Activated naive CD4-positive, alpha-beta T cell treated with anti-CD3 and anti-CD28 coated beads for 36 hours (primary cell): ENCODE measurements around the gene ERC2. TPM values are rescaled to one million over a fixed set of nuclear protein-coding genes. Genes with fewer than 3 reads are reported as not detected.

Experiments used
- CTCF ChIA-PET: fragments of 350-600 bp; sonication (Branson Sonifier 250); formaldehyde crosslinking; loops from one replicate; lab custom pipeline; 2021; ENCODE audit warnings: antibody characterized with exemption; lab: Charles Lee
- DNase-seq: peaks from one replicate; pipeline ENCODE4 v3.0.0-alpha.2; 2020
- H3K27ac Mint-ChIP-seq: one replicate; pipeline ENCODE4 v1.8.0; 2021; ENCODE audit warnings: mild to moderate bottlenecking, mixed read lengths
- H3K27me3 Mint-ChIP-seq: one replicate; pipeline ENCODE4 v1.8.0; 2021; ENCODE audit warnings: low read depth, mixed read lengths
- H3K36me3 Mint-ChIP-seq: one replicate; pipeline ENCODE4 v1.8.0; 2021; ENCODE audit warnings: low read depth, mixed read lengths
- H3K4me1 Mint-ChIP-seq: one replicate; pipeline ENCODE4 v1.8.0; 2021; ENCODE audit warnings: low read depth, mixed read lengths
- H3K4me3 Mint-ChIP-seq: one replicate; pipeline ENCODE4 v1.8.0; 2021; ENCODE audit warnings: mild to moderate bottlenecking, moderate library complexity, mixed read lengths
- H3K9me3 Mint-ChIP-seq: one replicate; pipeline ENCODE4 v1.8.0; 2021; ENCODE audit warnings: mixed read lengths
- intact Hi-C: fragments of 100-400 bp; cut with micrococcal nuclease; formaldehyde crosslinking; loops from one replicate; pipeline ENCODE4 v1.15.1; 2023
- total RNA-seq, 2 experiments: library from RNA; stranded (reverse); gene quantifications; one replicate each; pipeline ENCODE4 v1.2.3, GENCODE V29; 2021

The ERC2 gene
- total RNA-seq, 2 experiments from 2014 or later = 0.12 TPM; not detected in 1

DNA sequence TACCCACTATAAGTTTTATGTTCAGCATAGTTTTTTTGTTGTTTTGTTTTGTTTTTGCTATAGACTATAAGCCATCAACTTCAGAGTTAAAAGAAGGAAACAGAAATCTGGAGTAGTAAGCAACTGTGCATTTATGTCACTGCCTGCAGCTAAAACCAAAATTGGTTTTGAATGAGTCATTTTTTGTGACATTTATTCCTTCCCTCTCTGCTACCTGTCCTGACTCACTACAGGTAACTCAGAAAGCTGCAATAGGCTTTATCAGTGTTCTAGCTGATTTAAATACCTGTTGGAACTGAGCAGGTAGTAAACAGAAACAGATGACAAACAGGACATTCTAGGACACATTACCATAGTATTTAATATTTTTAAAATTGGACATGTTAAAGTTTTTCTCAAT is 587.9 kb downstream of the ERC2 start:
- Mint-ChIP-seq H3K4me3 (no peak overlapping the region), H3K27ac (no peak overlapping the region), H3K4me1 (no peaks in the 10 kb centered on the region), H3K36me3 (no peaks in the 10 kb centered on the region), H3K27me3 (no peaks in the 10 kb centered on the region), H3K9me3 (no peaks in the 10 kb centered on the region)
- DNase-seq = no peak
- CTCF ChIA-PET = interaction anchor here (0.5 kb wide), 1 partner anchor 365 kb away, joined by 3 read pairs; no protein-coding TSS in a partner anchor
- intact Hi-C loops = no loop called here

DNA sequence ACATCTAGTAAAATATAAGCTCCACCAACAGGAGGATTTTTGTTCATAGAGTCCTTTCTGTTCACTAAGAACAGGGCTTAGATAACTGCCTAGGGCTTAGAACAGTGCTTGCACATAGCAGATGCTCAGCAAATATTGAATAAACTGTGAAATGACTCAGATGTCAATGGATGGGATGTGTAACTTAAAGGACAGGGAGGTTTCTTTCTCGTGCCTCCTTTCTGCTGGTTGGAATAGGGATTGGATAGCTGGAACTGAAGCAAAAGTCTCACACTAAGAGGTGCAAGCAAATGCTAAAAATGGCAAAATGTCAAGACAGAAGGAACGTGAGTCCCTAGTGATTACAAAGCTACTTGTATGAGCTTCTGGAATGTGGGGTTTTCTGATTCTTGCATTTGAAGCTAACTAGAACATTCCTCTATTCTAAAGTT is 588.4 kb downstream of the ERC2 start:
- Mint-ChIP-seq H3K36me3 (no peaks in the 10 kb centered on the region), H3K27me3 (no peaks in the 10 kb centered on the region), H3K9me3 (no peaks in the 10 kb centered on the region), H3K4me1 (no peaks in the 10 kb centered on the region), H3K4me3 (no peak overlapping the region), H3K27ac (no peak overlapping the region)
- CTCF ChIA-PET = interaction anchor here (0.5 kb wide), 1 partner anchor 365 kb away, joined by 3 read pairs; no protein-coding TSS in a partner anchor
- intact Hi-C loops = no loop called here
- no peak for DNase-seq

DNA sequence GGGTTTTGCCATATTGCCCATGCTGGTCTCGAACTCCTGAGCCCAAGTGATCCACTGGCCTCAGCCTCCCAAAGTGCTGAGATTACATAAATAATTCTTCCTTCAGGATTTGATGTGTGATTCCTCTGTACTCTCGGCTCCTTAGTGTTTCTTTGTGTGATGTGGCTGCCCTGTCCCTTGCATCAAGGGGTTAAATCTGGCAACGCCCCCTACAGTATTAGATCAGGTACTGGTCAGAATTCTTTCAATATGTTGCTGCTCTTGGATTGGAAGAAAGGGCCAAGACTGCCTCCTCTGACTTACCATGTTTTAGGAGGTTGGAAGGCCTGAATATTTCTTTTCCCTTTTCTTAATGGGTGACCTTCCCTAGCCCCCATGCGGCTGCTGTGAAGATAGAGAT is 590.6 kb downstream of the ERC2 start:
- H3K9me3 Mint-ChIP-seq = no peaks in the 10 kb centered on the region
- no peak overlapping the region for H3K27ac Mint-ChIP-seq
- no peaks in the 10 kb centered on the region for H3K4me1 Mint-ChIP-seq
- intact Hi-C loops = no loop called here
- H3K27me3 Mint-ChIP-seq = no peaks in the 10 kb centered on the region
- H3K4me3 Mint-ChIP-seq = no peak overlapping the region
- DNase-seq = no peak
- CTCF ChIA-PET = no interaction called here
- H3K36me3 Mint-ChIP-seq = no peaks in the 10 kb centered on the region

DNA sequence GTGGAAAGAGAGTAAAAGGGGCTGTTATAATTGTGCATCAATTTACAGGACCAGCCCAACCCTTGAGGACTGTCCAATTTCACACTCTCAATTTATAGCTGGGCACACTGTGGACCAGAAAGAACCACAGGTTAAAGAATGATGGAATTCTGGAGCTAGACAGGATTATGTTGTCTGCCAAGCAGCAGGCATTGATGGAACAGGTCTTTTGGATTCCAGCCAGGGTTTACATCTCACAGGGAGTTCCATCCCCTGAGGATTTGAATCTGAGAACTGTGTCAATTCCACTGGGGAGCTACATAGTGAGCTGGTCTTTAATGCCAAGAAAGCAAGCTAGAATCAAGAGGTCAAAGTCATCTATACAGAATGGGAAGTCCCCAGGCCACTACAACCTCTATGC is 591.7 kb downstream of the ERC2 start:
- no peaks in the 10 kb centered on the region for H3K9me3 Mint-ChIP-seq
- CTCF ChIA-PET = no interaction called here
- H3K27me3 Mint-ChIP-seq = no peaks in the 10 kb centered on the region
- H3K36me3 Mint-ChIP-seq = no peaks in the 10 kb centered on the region
- H3K27ac Mint-ChIP-seq = no peak overlapping the region
- no peak for DNase-seq
- H3K4me3 Mint-ChIP-seq = no peak overlapping the region
- intact Hi-C loops = no loop called here
- H3K4me1 Mint-ChIP-seq = no peaks in the 10 kb centered on the region

DNA sequence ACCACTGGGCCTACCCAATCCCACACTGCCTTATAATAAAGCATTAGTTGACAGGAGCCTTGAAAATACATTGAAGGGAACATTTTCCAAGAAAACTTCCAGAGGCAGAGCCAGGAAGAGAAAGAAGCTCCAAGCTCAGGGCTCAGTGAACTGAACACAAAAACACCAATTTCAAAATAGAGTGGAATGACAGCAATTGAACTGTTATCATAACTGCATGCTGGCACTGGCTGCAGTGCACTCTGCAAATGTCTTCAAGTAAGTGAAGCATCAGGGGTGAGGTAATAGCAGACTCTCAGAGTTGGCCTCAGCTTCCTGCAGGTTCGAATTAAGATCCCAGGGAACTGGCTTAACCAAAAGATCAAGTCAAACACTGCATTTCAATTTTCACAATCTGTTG is 593.2 kb downstream of the ERC2 start:
- no peak overlapping the region for H3K27ac Mint-ChIP-seq
- DNase-seq = no peak
- intact Hi-C loops = no loop called here
- no peaks in the 10 kb centered on the region for H3K4me1 Mint-ChIP-seq
- CTCF ChIA-PET = no interaction called here
- H3K36me3 Mint-ChIP-seq = no peaks in the 10 kb centered on the region
- H3K9me3 Mint-ChIP-seq = no peaks in the 10 kb centered on the region
- H3K27me3 Mint-ChIP-seq = no peaks in the 10 kb centered on the region
- H3K4me3 Mint-ChIP-seq = no peak overlapping the region

DNA sequence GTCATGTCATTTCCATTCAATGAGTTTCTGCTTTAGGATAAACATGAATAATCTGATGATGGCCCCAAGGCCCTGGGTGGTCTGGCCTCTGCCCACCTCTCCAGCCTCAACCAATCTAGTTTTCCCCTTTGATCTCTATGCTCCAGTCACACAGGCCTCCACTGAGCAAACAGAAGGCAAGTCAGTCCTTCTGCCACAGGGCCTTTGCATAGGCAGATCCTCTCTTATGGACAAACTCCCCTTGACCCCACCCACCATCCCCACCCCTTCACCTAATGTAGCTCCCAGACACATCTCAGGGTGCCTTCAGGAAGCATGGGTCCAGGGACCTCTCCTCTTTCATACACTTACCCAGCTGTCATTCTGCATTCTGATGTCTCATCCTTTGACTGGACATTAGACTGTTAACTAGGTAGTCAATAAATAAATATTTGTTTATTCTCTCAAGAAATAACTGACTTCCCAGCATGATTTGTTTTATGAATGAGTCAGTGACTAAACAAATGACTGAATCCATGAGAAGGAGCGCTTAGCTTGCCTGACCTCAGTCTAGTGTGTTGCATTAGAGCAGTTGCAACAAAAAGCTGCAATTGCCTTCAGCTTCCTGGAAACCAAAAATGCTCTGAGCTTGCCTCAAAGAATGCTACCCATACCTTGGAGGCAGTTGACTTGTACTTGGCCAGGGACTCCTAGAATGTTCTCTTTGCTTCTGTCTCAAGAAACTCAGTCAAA is 594.6 kb downstream of the ERC2 start:
- no peak overlapping the region for H3K27ac Mint-ChIP-seq
- CTCF ChIA-PET = interaction anchor here (0.7 kb wide), 1 partner anchor 562 kb away, joined by 3 read pairs; no protein-coding TSS in a partner anchor

DNA sequence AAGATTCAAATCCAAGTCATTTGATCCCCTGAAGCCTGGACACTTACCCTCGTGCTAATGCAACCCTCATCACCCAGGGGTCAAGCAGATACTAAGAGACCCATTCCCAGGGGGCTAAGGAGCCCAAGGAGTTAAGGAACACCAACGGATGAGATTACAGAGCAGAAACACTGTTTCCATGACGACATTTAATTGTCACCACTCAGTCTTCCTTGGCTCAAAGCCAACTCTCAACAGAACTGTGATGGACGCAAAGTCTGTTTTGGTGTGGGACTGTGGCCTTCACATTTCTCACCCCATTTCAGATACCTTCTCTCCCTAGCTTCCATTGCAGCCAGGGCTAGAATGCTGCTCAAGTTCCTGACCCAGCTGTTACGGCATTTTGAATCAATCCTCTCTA is 597.7 kb downstream of the ERC2 start:
- CTCF ChIA-PET = no interaction called here
- Mint-ChIP-seq H3K27ac (no peak overlapping the region), H3K4me3 (no peak overlapping the region), H3K4me1 (no peaks in the 10 kb centered on the region), H3K36me3 (no peaks in the 10 kb centered on the region), H3K9me3 (no peaks in the 10 kb centered on the region), H3K27me3 (no peaks in the 10 kb centered on the region)
- intact Hi-C loops = no loop called here
- DNase-seq = no peak

More for the DNA sequence above, 594.6 kb downstream of the ERC2 start:
- H3K9me3 Mint-ChIP-seq = no peaks in the 10 kb centered on the region
- no peaks in the 10 kb centered on the region for H3K4me1 Mint-ChIP-seq
- DNase-seq = no peak
- no peaks in the 10 kb centered on the region for H3K27me3 Mint-ChIP-seq
- no peak overlapping the region for H3K4me3 Mint-ChIP-seq
- intact Hi-C loops = no loop called here
- no peaks in the 10 kb centered on the region for H3K36me3 Mint-ChIP-seq

DNA sequence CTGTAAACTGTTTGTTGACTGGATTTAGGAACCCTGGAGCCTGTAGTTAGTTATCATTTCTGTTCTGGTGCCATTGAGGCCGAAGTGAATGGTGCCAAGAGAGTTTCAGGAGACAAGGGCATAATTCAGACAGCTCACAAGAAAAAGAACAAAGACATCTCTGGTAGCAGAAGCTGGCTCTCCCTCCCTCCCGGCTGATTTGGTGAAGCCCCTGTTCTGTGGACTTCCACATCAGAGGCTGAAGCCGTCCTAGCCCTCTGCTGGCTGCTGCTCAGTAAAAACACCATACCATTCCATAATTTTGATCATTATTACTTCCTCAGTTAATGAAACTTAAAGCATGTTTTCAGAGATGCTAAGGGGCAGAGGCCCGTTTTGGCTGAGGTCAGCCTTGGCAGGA is 599.9 kb downstream of the ERC2 start:
- intact Hi-C loops = no loop called here
- no peak overlapping the region for H3K4me3 Mint-ChIP-seq
- no peaks in the 10 kb centered on the region for H3K9me3 Mint-ChIP-seq
- H3K4me1 Mint-ChIP-seq = no peaks in the 10 kb centered on the region
- no peaks in the 10 kb centered on the region for H3K36me3 Mint-ChIP-seq
- H3K27me3 Mint-ChIP-seq = no peaks in the 10 kb centered on the region
- CTCF ChIA-PET = no interaction called here
- no peak overlapping the region for H3K27ac Mint-ChIP-seq
- DNase-seq = no peak

DNA sequence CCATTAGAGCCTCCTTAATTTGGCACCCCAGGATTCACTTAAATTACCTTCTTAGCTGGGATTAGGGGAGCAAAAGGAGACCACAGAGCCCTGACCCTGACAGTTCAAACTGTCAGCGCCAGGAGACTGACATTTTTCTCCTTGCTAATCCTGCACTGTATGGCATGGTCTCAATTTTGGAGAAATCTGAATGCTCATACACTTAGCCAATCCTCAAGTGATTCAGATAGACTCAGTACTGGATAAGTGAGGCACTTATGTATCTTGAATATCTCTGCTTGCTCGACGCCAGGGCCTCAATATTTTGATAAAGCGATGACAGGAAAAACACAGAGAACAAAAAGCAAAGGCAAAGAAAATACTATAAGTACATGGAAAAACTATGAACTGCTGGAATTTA is 605.2 kb downstream of the ERC2 start:
- Mint-ChIP-seq H3K27me3 (no peaks in the 10 kb centered on the region), H3K27ac (no peak overlapping the region), H3K9me3 (no peaks in the 10 kb centered on the region), H3K4me1 (no peaks in the 10 kb centered on the region), H3K4me3 (no peak overlapping the region), H3K36me3 (no peaks in the 10 kb centered on the region)
- CTCF ChIA-PET = no interaction called here
- intact Hi-C loops = no loop called here
- DNase-seq = no peak

DNA sequence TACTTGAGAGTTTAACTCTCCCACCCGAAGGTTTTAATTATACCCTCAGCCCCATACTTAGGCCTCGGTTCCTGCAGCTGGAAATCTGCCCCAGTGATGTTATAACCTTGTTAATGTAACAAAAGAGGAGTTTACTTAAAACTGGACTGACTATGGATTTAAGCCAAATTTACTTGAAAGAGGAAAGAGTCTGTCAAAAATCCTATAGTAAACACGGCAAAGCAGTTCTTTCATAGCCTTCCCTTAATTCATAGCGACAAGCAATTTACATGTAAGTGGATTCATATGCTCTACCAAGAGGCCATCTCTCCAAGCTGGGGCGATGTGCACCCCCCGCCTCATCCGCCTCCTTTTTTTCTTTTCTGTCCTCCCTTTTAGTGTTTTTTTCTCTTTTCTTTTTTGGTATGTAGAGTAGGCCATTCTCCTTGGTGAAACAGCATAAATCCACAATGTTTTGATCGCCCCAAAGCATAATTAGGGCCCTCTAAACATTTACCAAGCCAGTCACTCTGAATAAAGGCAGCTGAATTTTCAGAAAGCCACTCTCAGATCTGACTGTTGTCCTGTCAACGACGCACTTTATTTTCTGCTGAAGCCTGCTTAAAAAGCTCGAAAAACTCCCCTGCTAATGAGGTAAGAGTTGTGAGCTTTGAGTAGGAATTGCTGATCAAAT is 608.1 kb downstream of the ERC2 start:
- H3K4me3 Mint-ChIP-seq = no peak overlapping the region
- intact Hi-C loops = no loop called here
- H3K27ac Mint-ChIP-seq = no peak overlapping the region
- no peak for DNase-seq
- H3K36me3 Mint-ChIP-seq = no peaks in the 10 kb centered on the region
- H3K27me3 Mint-ChIP-seq = no peaks in the 10 kb centered on the region
- H3K9me3 Mint-ChIP-seq = no peaks in the 10 kb centered on the region
- no peaks in the 10 kb centered on the region for H3K4me1 Mint-ChIP-seq
- CTCF ChIA-PET = no interaction called here

DNA sequence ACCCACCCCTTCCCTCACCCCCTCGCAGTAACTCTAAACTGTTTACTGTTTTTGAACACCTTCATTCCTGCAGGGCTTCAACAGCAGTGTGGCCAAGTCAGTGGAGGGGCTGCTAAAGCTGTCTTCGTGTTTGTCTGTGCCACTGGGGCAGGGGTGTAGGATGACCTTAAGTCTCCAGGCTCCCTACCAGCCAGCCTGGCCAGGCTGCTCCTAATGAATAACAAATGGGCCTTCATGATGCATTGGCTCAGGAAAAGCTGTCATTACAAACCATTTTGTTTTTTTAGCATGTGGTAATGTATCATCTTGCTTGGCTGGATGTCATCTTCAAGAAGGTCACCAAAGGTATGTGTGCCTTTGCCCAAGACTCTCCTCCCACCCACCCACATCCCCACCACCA is 609.0 kb downstream of the ERC2 start:
- Mint-ChIP-seq H3K4me1 (no peaks in the 10 kb centered on the region), H3K9me3 (no peaks in the 10 kb centered on the region), H3K4me3 (no peak overlapping the region), H3K27ac (no peak overlapping the region), H3K36me3 (no peaks in the 10 kb centered on the region), H3K27me3 (no peaks in the 10 kb centered on the region)
- DNase-seq = no peak
- intact Hi-C loops = no loop called here
- CTCF ChIA-PET = no interaction called here

DNA sequence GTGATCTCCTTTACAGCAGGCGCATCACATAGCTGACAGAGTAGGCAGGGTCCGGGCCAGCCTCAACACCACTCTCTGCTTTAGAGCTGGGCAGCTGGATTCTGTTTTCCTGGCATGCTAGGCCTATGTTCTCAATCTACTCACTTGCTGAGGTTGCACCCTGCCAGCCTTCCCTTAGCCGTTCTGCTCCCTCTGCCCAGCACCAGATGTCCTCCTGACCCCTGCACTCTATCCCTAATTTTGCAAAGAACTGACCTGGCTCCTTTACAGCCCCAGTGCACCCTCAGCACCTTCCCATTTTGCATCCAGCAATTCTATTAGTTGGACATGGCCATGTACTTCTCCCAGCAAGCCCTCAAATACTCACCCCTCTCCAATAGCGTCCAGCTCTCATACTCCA is 609.5 kb downstream of the ERC2 start:
- no peaks in the 10 kb centered on the region for H3K36me3 Mint-ChIP-seq
- H3K27ac Mint-ChIP-seq = no peak overlapping the region
- CTCF ChIA-PET = no interaction called here
- H3K4me1 Mint-ChIP-seq = no peaks in the 10 kb centered on the region
- no peaks in the 10 kb centered on the region for H3K9me3 Mint-ChIP-seq
- intact Hi-C loops = no loop called here
- no peaks in the 10 kb centered on the region for H3K27me3 Mint-ChIP-seq
- H3K4me3 Mint-ChIP-seq = no peak overlapping the region
- no peak for DNase-seq

DNA sequence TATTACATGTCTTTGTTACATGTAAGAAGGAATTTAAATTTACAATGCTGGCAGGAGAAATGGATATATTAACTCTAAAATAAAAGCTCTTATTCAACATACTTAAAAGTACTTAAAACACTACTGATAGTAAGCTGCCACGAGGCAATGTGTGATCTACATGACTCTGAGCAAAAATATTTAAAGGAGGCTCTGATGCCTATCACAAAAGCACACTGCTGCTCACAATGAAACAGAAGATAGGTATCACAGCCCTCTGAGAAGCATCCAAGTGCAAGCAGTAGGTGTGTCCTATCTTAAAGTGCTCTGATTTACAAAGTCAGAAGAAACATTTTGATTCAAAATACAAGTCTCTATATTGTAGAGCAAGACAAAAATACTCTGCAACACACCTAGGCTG is 610.0 kb downstream of the ERC2 start:
- H3K4me3 Mint-ChIP-seq = no peak overlapping the region
- intact Hi-C loops = no loop called here
- H3K9me3 Mint-ChIP-seq = no peaks in the 10 kb centered on the region
- H3K27me3 Mint-ChIP-seq = no peaks in the 10 kb centered on the region
- no peak overlapping the region for H3K27ac Mint-ChIP-seq
- H3K4me1 Mint-ChIP-seq = no peaks in the 10 kb centered on the region
- no peaks in the 10 kb centered on the region for H3K36me3 Mint-ChIP-seq
- no peak for DNase-seq
- CTCF ChIA-PET = interaction anchor here (0.6 kb wide), 1 partner anchor 205 kb away, joined by 3 read pairs; no protein-coding TSS in a partner anchor
